DMS153 (cell line): ENCODE results near the gene MMAB.

ENCODE experiments used
- DNase-seq: peaks from one replicate; lab custom pipeline; 2025; lab: John Stamatoyannopoulos, UW

The MMAB gene

GRCh38 chr12:109538191-109538863 is 35.0 kb downstream of the MMAB start:
- DNase-seq = no peak

- DNase-seq = no peak
These were observed 36.2 kb downstream of the MMAB start for GRCh38 chr12:109537136-109537535.

GRCh38 chr12:109535863-109536250 is 37.4 kb downstream of the MMAB start:
- DNase-seq = no peak

- no peak for DNase-seq
These were observed 38.0 kb downstream of the MMAB start for GRCh38 chr12:109535231-109535862.

DNA sequence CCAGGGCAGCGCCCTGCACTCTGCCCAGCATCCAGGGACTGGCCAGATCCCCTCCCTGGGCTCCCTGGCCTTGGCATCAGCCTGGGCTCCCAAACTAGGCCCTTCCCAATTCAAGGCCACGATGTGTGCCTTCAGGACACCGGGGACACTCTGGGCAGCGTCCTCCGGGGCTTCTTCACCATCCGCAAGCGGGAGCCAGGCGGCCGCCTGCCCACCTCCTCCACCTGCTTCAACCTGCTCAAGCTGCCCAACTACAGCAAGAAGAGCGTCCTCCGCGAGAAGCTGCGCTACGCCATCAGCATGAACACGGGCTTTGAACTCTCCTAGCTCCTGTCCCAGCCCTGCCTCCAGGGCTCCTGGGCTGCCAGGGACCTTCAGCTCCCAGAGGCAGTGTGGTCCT is 38.8 kb downstream of the MMAB start:
- no peak for DNase-seq

- no peak for DNase-seq
These were observed 39.9 kb downstream of the MMAB start for GRCh38 chr12:109533487-109533740.

DNA sequence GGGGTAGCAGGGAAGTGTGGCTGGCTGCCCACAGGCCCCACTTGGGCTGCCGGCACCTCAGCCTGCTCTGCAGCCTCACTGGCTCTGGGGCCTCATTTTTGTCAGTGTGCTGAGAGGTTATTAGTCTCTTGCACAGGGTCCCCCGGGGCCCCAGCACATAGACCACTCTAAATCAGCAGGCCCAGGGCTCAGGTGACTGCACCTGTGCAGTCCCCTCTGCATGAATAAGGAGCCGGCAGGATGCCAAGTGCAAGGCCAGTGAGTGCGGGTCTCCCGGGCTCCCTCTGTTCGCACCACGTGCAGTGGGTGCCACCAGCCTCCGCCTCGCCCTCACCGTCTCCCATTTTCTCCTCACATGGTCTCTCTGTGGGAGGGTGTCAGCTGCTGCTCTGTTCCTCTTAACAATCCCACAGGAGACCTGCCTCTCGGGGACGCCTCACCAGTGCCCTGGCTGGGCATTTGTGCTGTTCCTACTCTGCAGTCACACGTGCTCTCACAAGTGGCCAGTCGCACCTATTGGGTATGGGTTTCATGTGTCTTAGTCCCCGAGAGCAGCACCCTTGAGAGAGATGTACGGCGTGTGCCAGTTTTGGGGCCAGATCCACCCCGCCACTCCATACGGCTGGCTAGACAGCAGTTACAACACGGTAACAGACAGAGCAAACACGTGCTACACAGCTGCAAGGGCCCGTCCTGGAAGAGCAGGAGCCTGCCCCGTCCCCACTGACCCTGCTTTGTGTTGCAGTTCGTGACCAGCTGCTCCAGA is 40.4 kb downstream of the MMAB start:
- DNase-seq = no peak

DNA sequence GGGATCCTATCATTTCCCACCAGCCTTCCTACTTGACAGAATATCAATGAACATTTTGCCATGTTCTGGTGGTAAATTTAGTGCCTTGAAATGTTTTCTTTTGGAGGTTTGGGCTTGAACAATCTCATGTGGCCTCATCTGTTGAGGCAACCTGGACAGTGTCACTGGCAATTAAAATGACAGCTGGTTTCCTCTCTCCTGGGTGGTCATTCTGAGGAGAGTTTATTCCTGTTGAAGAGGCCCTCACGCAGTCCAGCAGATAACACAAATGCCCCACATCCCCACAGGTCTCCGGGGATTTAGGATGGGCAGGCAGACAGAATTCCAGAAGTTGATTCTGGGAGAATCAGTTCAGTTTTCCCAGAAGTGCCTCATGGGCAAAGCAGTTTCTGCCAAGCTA is 41.9 kb downstream of the MMAB start:
- DNase-seq = no peak

DNA sequence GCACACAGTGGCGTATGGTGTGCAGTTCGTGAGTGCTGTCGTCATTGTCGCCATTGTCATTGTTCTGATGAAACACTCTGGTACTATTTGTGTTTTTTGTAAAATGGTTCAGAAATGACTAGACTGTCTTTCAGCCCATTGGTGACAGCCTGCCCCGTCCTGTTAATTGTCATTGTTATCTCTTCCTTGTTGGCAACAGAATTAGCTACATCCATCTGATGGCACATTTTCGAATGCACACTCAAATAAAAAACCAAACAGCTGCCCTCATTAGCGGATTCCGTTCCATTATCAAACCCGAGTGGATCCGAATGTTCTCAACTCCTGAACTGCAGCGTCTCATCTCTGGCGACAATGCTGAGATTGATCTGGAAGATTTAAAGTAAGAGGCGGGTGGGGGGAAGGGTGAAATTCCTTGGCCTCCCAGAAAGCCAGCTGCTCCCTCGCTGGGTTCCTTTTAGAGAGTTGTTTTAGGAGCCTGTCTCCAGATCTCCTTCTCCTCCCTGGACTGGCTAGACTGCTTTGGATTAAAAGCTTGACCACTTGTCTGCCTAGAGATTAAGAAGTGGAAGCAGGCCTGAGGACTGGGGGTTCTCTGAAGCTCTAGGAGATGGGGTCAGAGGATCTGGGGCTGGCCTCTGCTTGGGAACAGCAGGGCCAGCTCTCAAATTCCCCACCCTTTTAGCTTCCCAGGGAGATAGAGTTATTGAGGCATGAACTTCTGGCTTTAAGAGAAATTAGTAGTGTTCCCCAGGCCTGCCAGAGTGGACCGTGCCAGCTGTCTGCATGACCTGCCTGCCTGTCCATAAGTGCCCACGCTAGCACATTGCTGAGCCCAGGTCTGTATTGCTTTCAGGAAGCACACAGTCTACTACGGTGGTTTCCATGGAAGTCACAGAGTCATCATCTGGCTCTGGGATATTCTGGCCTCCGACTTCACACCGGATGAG is 43.3 kb downstream of the MMAB start:
- DNase-seq = no peak

GRCh38 chr12:109527489-109528123 is 45.7 kb downstream of the MMAB start:
- no peak for DNase-seq

- no peak for DNase-seq
These were observed 48.1 kb downstream of the MMAB start for GRCh38 chr12:109525279-109525585.

DNA sequence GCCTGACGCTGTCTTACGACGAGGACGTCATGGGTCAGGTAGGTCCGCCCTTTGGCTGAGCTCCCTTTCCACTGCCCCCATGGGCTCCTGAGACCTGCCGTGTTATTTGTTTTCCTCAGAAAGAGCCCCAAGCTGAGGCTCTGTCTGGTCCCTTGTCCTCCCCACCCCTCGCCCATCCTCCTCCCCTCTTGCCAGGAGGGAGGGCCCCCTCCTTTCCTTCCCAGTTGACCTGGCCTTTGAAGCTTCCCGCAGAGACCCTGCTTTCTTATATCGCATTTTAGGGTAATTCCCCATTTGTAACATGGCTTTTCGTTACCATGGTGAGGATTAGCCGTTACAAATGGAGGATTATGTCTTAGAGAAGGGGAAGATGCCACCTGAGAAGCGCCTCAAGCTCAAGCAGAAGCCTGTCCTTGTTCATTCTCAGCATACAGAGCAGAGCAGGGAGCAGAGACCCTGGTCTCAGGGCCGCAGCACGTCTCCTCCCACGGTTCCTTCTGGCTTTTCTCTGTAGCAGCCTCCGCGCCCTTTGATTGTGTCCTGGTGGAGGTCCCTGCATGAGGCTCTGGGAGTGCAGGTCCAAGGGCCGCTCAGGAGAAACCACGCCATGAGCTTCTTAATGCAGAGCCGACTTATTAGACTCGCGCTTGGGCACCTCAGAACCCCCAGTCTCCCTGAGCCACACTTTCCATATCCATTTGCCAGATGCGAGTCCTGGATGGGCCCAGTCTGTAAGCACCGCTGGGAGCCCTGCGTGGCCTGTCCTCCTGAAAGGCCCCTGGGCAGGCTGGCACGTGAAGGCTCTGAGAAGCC is 48.6 kb downstream of the MMAB start:
- no peak for DNase-seq

DNA sequence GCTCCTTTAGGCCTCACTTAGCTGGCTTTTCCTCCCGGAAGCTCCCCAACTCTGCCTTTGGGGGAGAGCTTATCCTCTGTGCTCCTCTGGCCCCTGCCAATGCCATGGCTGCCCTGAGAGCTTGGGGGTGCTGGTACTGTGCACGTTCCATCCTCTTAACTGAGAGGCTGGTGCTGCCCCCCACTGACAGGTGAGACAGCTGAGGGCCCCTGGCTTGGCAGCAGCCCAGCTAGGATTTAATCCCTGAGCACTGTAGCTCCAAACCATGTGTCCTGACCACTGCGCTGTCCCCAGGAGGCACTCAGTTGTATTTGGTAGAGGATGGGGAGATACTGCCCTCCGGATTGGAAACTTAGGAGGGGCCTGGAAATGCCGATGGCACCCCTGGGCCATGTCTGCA is 49.8 kb downstream of the MMAB start:
- DNase-seq = no peak

DNA sequence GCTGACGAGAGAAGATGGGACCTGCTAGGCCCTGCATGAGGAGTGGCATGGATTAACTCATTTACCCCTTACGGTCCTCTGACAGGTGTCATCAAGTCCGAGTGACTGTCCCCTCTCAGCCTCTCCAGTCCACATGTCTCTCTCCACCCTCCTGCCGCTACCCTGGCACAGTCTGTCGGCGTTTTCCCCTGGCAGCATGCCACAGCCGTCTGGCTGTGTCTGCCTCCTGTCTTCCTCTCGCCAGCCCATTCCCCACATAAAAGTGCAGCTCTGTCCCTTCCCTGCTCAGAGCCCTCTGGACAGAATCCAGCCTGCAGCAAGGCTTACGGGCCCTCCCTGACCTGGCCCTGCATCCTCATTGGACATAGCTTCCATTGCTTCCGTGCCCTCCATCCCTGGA is 50.2 kb downstream of the MMAB start:
- DNase-seq = no peak

- no peak for DNase-seq
These were observed 51.5 kb downstream of the MMAB start for GRCh38 chr12:109521831-109522230.

- no peak for DNase-seq
These were observed 53.5 kb downstream of the MMAB start for GRCh38 chr12:109519787-109520186.

- DNase-seq = peak; percentile 16
These were observed 54.3 kb downstream of the MMAB start for GRCh38 chr12:109518820-109519665.

DNA sequence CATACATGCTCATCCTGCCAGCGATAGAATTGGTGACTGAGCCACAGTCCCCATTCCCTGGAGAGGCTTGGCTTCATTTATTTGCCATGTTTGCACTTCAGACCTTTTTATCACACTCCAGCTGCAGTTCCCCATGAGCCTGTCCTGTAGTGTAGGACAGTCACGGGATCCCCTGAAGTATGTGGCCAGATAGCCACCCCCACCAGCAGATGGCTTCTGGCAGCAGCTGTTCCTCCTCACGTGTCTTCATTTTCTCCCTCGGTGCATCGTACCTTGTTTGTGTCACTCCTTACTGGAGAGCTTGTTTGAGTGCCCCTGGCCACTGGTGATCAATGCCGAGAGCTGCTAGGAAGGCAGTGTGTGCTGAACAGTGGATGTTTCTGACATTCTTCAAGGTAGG is 55.7 kb downstream of the MMAB start:
- DNase-seq = peak; percentile 28

- no peak for DNase-seq
These were observed 59.3 kb downstream of the MMAB start for GRCh38 chr12:109513977-109514376.

- no peak for DNase-seq
These were observed 60.3 kb downstream of the MMAB start for GRCh38 chr12:109513051-109513450.
